B cell (primary cell): ENCODE data around the gene NPHP4.

Source experiments
- CTCF ChIP-seq: fragments of 200-600 bp; IDR thresholded peaks from one replicate; pipeline ENCODE4 v1.8.0; 2022; ENCODE audit warnings: antibody characterized with exemption, mild to moderate bottlenecking
- EZH2 ChIP-seq: IDR thresholded peaks from 2 replicates; pipeline ENCODE4 v1.6.1; 2012; ENCODE audit warnings: borderline replicate concordance, low read depth, mild to moderate bottlenecking, moderate library complexity, low read length; ENCODE audit not compliant: insufficient read depth, poor library complexity, severe bottlenecking

- TF ChIP-seq CTCF = no peak
- TF ChIP-seq EZH2 = no peak
These were observed 84.3 kb downstream of the NPHP4 start for GRCh38 chr1:5907966-5908365.
